ENCODE measurements around the gene TIMP4. TPM values are rescaled to one million over a fixed set of nuclear protein-coding genes. Genes with fewer than 3 reads are reported as not detected.

TIMP4 gene
- total and polyA plus RNA-seq, 4 donors, result 0.36 to 1.7 (median 0.76) TPM

GRCh38 chr3:12205171-12205570 lies 46.5 kb upstream of the TIMP4 start:
- Histone ChIP-seq H3K9me3 (ENCODE audit: control insufficient read depth in 4 of 4, low read length in 3 of 4) (peaks cover 0 to 4% (median 1%) of the 10 kb centered on the region in 4 donors), H3K9ac (ENCODE audit: low read depth in 1 of 2, low read length in 2 of 2) (no peak overlapping the region), H3K27ac (ENCODE audit: low read depth in 1 of 2, low read length in 2 of 2) (no peak overlapping the region), H3K4me1 (ENCODE audit: control insufficient read depth in 4 of 4, insufficient read depth in 4 of 4, low read length in 3 of 4) (no peaks in the 10 kb centered on the region), H3K36me3 (ENCODE audit: control insufficient read depth in 4 of 4, insufficient read depth in 3 of 4, low read depth in 1 of 4, low read length in 3 of 4) (no peaks in the 10 kb centered on the region), H3K27me3 (ENCODE audit: control insufficient read depth in 4 of 4, insufficient read depth in 4 of 4, low read length in 3 of 4) (no peaks in the 10 kb centered on the region), H3K4me3 (ENCODE audit: low read depth in 1 of 3, low read length in 3 of 3) (no peak overlapping the region)
- WGBS, result 95% methylated on average over 4 of the region's 4 CpGs
- TF ChIP-seq FOXA1 (IDR thresholded peaks at IDR 0.05) (no peak), RXRA (IDR thresholded peaks at IDR 0.05) (no peak), GABPA (IDR thresholded peaks at IDR 0.05 in 1 of 2, conservative IDR thresholded peaks at IDR 0.05 in 1 of 2) (no peak), ZBTB33 (IDR thresholded peaks at IDR 0.05) (no peak), REST (IDR thresholded peaks at IDR 0.05) (no peak)
- DNase-seq (ENCODE audit: low spot score), result no peak

- no peak overlapping the region for H3K27ac ChIP-seq (ENCODE audit: low read depth in 1 of 2, low read length in 2 of 2)
- H3K36me3 ChIP-seq (ENCODE audit: control insufficient read depth in 4 of 4, insufficient read depth in 3 of 4, low read depth in 1 of 4, low read length in 3 of 4), result no peaks in the 10 kb centered on the region
- no peak for TF ChIP-seq HNF4G (IDR thresholded peaks at IDR 0.05)
- TF ChIP-seq ATF3 (IDR thresholded peaks at IDR 0.05), result no peak
- TF ChIP-seq EGR1 (IDR thresholded peaks at IDR 0.05; ENCODE audit: low read depth in 2 of 2), result no peak
- TF ChIP-seq GABPA (IDR thresholded peaks at IDR 0.05 in 1 of 2, conservative IDR thresholded peaks at IDR 0.05 in 1 of 2), result no peak
- TF ChIP-seq TAF1 (conservative IDR thresholded peaks at IDR 0.05), result no peak
- no peak for TF ChIP-seq JUND (IDR thresholded peaks at IDR 0.05)
- TF ChIP-seq HNF4A (conservative IDR thresholded peaks at IDR 0.05), result no peak
- no peak for TF ChIP-seq FOXA1 (IDR thresholded peaks at IDR 0.05)
- TF ChIP-seq YY1 (IDR thresholded peaks at IDR 0.05), result no peak
- no peak for TF ChIP-seq RXRA (IDR thresholded peaks at IDR 0.05)
- no peak overlapping the region for H3K9ac ChIP-seq (ENCODE audit: low read depth in 1 of 2, low read length in 2 of 2)
- H3K9me3 ChIP-seq (ENCODE audit: control insufficient read depth in 4 of 4, low read length in 3 of 4), result peaks cover 0 to 3% (median 1%) of the 10 kb centered on the region in 4 donors
- 77% methylated on average over 2 of the region's 2 CpGs for WGBS
- no peak for DNase-seq (ENCODE audit: low spot score)
- no peaks in the 10 kb centered on the region for H3K27me3 ChIP-seq (ENCODE audit: control insufficient read depth in 4 of 4, insufficient read depth in 4 of 4, low read length in 3 of 4)
- no peaks in the 10 kb centered on the region for H3K4me1 ChIP-seq (ENCODE audit: control insufficient read depth in 4 of 4, insufficient read depth in 4 of 4, low read length in 3 of 4)
- H3K4me3 ChIP-seq (ENCODE audit: low read depth in 1 of 3, low read length in 3 of 3), result no peak overlapping the region
Measured at GRCh38 chr3:12201813-12202212, 43.1 kb upstream of the TIMP4 start.

GRCh38 chr3:12198301-12198700 lies 39.6 kb upstream of the TIMP4 start:
- no peak overlapping the region for H3K9ac ChIP-seq (ENCODE audit: low read depth in 1 of 2, low read length in 2 of 2)
- no peaks in the 10 kb centered on the region for H3K36me3 ChIP-seq (ENCODE audit: control insufficient read depth in 4 of 4, insufficient read depth in 3 of 4, low read depth in 1 of 4, low read length in 3 of 4)
- DNase-seq (ENCODE audit: low spot score), result no peak
- H3K27ac ChIP-seq (ENCODE audit: low read depth in 1 of 2, low read length in 2 of 2), result no peak overlapping the region
- peaks cover 0 to 3% (median 1%) of the 10 kb centered on the region in 4 donors for H3K9me3 ChIP-seq (ENCODE audit: control insufficient read depth in 4 of 4, low read length in 3 of 4)
- peaks cover 0 to 2% (median 0%) of the 10 kb centered on the region in 4 donors for H3K4me1 ChIP-seq (ENCODE audit: control insufficient read depth in 4 of 4, insufficient read depth in 4 of 4, low read length in 3 of 4)
- no peaks in the 10 kb centered on the region for H3K27me3 ChIP-seq (ENCODE audit: control insufficient read depth in 4 of 4, insufficient read depth in 4 of 4, low read length in 3 of 4)
- WGBS, result 73% methylated on average over 5 of the region's 5 CpGs
- no peak overlapping the region for H3K4me3 ChIP-seq (ENCODE audit: low read depth in 1 of 3, low read length in 3 of 3)
- TF ChIP-seq FOXA1 (IDR thresholded peaks at IDR 0.05) (no peak), RXRA (IDR thresholded peaks at IDR 0.05) (no peak), TAF1 (conservative IDR thresholded peaks at IDR 0.05) (no peak), EGR1 (IDR thresholded peaks at IDR 0.05; ENCODE audit: low read depth in 2 of 2) (no peak), ZBTB33 (IDR thresholded peaks at IDR 0.05) (no peak), MAX (IDR thresholded peaks at IDR 0.05) (no peak), ATF3 (IDR thresholded peaks at IDR 0.05) (no peak), REST (IDR thresholded peaks at IDR 0.05) (no peak), GABPA (IDR thresholded peaks at IDR 0.05 in 1 of 2, conservative IDR thresholded peaks at IDR 0.05 in 1 of 2) (no peak), RAD21 (IDR thresholded peaks at IDR 0.05) (no peak)

All from liver (tissue), 9 donors.